ENCODE data around the gene RNF168. TPM values are rescaled to one million over a fixed set of nuclear protein-coding genes. Genes with fewer than 3 reads are reported as not detected.
"Not testable (repeated sequence)": the region's sequence is repeated elsewhere in the genome, so short reads cannot be mapped to it uniquely, and the experiment has no call there.

The RNF168 gene
- total RNA-seq, 1 donor from 2014 or later: 18.3 TPM

DNA sequence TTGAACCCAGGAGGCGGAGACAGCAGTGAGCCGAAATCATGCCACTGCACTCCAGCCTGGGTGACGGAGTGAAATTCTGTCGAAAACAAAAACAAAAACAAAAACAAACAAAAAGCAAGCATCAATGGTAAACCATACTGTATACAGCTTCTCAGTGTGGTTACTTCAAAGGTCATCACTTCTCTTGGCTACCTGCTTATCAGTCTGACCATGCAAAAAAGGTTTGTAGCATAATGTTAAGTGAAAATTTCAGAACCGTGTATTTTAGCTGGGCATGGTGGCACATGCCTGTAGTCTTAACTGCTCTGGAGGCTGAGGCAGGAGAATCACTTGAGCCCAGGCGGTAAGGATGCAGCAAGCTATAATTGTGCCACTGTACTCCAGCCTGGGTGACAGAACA is 75.5 kb downstream of the RNF168 start:
- Mint-ChIP-seq H3K36me3 (ENCODE audit: low read depth, unreplicated experiment) (no peaks in the 10 kb centered on the region), H3K4me3 (ENCODE audit: unreplicated experiment) (no peak overlapping the region), H3K4me1 (ENCODE audit: low read depth, unreplicated experiment) (peaks cover 2% of the 10 kb centered on the region), H3K9me3 (ENCODE audit: unreplicated experiment) (no peaks in the 10 kb centered on the region), H3K27ac (ENCODE audit: unreplicated experiment) (no peak overlapping the region), H3K27me3 (ENCODE audit: low read depth, unreplicated experiment) (no peaks in the 10 kb centered on the region)
- H3K27me3 ChIP-seq (ENCODE audit: insufficient read depth, low read length): no peaks in the 10 kb centered on the region
- H3K4me3 ChIP-seq (ENCODE audit: insufficient read depth, low read depth, low read length): no peak overlapping the region
- H2AFZ ChIP-seq (ENCODE audit: low read depth, low read length): no peak overlapping the region
- DNase-seq (ENCODE audit: low read depth): no peak
- peaks cover 91% of the 10 kb centered on the region for H3K79me2 ChIP-seq (ENCODE audit: insufficient read depth, low read length)
- H3K4me1 ChIP-seq (ENCODE audit: insufficient read depth, low read length): peaks cover 3% of the 10 kb centered on the region
- FAIRE-seq: no peak
- no peak overlapping the region for H3K27ac ChIP-seq (ENCODE audit: low read depth, low read length)
- no peak overlapping the region for H3K9ac ChIP-seq (ENCODE audit: low read length)
- H3K9me3 ChIP-seq (ENCODE audit: insufficient read depth, low read depth, low read length): no peaks in the 10 kb centered on the region
- peaks cover 76% of the 10 kb centered on the region for H4K20me1 ChIP-seq (ENCODE audit: insufficient read depth, low read length)
- H3K4me2 ChIP-seq (ENCODE audit: low read length): no peak overlapping the region
- H3K36me3 ChIP-seq (ENCODE audit: insufficient read depth, low read length): peaks cover 2% of the 10 kb centered on the region
- TF ChIP-seq, protein P1, sequence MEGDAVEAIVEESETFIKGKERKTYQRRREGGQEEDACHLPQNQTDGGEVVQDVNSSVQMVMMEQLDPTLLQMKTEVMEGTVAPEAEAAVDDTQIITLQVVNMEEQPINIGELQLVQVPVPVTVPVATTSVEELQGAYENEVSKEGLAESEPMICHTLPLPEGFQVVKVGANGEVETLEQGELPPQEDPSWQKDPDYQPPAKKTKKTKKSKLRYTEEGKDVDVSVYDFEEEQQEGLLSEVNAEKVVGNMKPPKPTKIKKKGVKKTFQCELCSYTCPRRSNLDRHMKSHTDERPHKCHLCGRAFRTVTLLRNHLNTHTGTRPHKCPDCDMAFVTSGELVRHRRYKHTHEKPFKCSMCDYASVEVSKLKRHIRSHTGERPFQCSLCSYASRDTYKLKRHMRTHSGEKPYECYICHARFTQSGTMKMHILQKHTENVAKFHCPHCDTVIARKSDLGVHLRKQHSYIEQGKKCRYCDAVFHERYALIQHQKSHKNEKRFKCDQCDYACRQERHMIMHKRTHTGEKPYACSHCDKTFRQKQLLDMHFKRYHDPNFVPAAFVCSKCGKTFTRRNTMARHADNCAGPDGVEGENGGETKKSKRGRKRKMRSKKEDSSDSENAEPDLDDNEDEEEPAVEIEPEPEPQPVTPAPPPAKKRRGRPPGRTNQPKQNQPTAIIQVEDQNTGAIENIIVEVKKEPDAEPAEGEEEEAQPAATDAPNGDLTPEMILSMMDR (IDR thresholded peaks at IDR 0.05; ENCODE audit: insufficient read depth, low read depth, low read length): no peak
- no peak for TF ChIP-seq EZH2 (IDR thresholded peaks at IDR 0.05; ENCODE audit: insufficient read depth, low read length)

DNA sequence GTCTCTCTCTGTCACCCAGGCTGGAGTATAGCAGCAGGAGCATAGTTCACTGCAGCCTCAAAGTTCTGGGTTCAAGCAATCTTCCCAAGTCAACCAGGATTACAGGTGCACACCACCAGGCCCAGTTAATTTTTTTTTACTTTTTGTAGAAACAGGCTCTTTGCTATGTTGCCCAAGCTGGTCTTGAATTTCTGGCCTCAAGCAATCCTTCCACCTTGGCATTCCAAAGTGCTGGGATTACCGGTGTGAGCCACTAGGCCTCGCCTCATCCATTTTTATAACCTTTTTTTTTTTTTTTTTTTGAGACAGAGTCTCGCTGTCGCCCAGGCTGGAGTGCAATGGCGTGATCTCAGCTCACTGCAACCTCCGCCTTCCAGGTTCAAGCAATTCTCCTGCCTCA is 79.1 kb downstream of the RNF168 start:
- H3K9ac ChIP-seq (ENCODE audit: low read length); DNase-seq (ENCODE audit: low read depth); H3K36me3 Mint-ChIP-seq (ENCODE audit: low read depth, unreplicated experiment); H3K9me3 ChIP-seq (ENCODE audit: insufficient read depth, low read depth, low read length); H3K4me1 ChIP-seq (ENCODE audit: insufficient read depth, low read length); H3K27ac Mint-ChIP-seq (ENCODE audit: unreplicated experiment); H3K27me3 Mint-ChIP-seq (ENCODE audit: low read depth, unreplicated experiment); H3K4me3 Mint-ChIP-seq (ENCODE audit: unreplicated experiment); H3K9me3 Mint-ChIP-seq (ENCODE audit: unreplicated experiment); H3K4me1 Mint-ChIP-seq (ENCODE audit: low read depth, unreplicated experiment); FAIRE-seq; H3K4me3 ChIP-seq (ENCODE audit: insufficient read depth, low read depth, low read length); H3K36me3 ChIP-seq (ENCODE audit: insufficient read depth, low read length); H3K4me2 ChIP-seq (ENCODE audit: low read length); H2AFZ ChIP-seq (ENCODE audit: low read depth, low read length); H3K27ac ChIP-seq (ENCODE audit: low read depth, low read length); H3K27me3 ChIP-seq (ENCODE audit: insufficient read depth, low read length): not testable (repeated sequence)
- Histone ChIP-seq H3K79me2 (ENCODE audit: insufficient read depth, low read length) (peaks cover 98% of the 10 kb centered on the region), H4K20me1 (ENCODE audit: insufficient read depth, low read length) (peaks cover 96% of the 10 kb centered on the region)

DNA sequence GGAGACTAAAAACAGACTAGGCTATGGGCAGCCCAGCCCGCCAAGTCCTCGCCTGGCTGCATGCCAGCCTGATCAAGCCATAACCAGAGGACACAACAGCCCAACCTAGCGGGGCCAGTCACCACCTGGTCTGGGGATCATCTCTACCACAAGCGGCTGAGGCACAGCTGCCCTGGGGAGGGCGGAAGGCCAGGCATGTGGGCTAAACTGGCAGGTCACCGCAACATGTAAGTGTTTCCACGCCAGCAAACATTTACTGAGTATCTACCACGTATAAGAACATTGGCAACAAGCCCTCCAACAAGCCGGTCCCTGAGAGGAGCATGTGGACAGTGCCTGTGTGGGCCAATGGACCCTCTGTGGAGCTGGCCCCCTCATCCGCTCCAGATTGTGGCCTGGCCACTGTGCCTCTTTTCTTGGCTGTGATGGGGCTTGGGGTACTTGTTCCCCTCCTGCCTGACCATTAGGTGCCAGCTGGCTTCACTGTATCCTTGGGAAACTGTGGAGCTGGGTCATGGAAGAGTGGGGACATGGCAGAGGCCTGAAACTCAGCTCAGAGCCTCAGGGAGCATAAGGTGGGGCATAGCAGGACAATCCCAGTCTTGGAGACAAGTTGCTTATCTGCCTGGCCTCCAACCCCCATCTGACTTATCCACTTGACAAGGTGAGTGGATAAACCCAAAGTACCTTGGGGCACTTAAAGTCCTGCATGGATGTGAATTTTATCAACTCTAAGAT is 80.4 kb downstream of the RNF168 start:
- Mint-ChIP-seq H3K27me3 (ENCODE audit: low read depth, unreplicated experiment) (no peaks in the 10 kb centered on the region), H3K27ac (ENCODE audit: unreplicated experiment) (no peak overlapping the region), H3K4me3 (ENCODE audit: unreplicated experiment) (no peak overlapping the region), H3K36me3 (ENCODE audit: low read depth, unreplicated experiment) (no peaks in the 10 kb centered on the region), H3K9me3 (ENCODE audit: unreplicated experiment) (no peaks in the 10 kb centered on the region), H3K4me1 (ENCODE audit: low read depth, unreplicated experiment) (peaks cover 6% of the 10 kb centered on the region)
- H3K79me2 ChIP-seq (ENCODE audit: insufficient read depth, low read length): peaks cover 98% of the 10 kb centered on the region
- peaks cover 97% of the 10 kb centered on the region for H4K20me1 ChIP-seq (ENCODE audit: insufficient read depth, low read length)
- DNase-seq (ENCODE audit: low read depth) (peak; percentile 17), FAIRE-seq (no peak)
- H3K4me1 ChIP-seq (ENCODE audit: insufficient read depth, low read length): peaks cover 3% of the 10 kb centered on the region
- no peaks in the 10 kb centered on the region for H3K27me3 ChIP-seq (ENCODE audit: insufficient read depth, low read length)
- H3K9me3 ChIP-seq (ENCODE audit: insufficient read depth, low read depth, low read length): no peaks in the 10 kb centered on the region
- H3K4me3 ChIP-seq (ENCODE audit: insufficient read depth, low read depth, low read length): no peak overlapping the region
- H3K27ac ChIP-seq (ENCODE audit: low read depth, low read length): no peak overlapping the region
- no peak overlapping the region for H2AFZ ChIP-seq (ENCODE audit: low read depth, low read length)
- TF ChIP-seq EZH2 (IDR thresholded peaks at IDR 0.05; ENCODE audit: insufficient read depth, low read length): no peak
- TF ChIP-seq, protein P1 (IDR thresholded peaks at IDR 0.05; ENCODE audit: insufficient read depth, low read depth, low read length): no peak
- peaks cover 2% of the 10 kb centered on the region for H3K36me3 ChIP-seq (ENCODE audit: insufficient read depth, low read length)
- H3K4me2 ChIP-seq (ENCODE audit: low read length): no peak overlapping the region
- no peak overlapping the region for H3K9ac ChIP-seq (ENCODE audit: low read length)

DNA sequence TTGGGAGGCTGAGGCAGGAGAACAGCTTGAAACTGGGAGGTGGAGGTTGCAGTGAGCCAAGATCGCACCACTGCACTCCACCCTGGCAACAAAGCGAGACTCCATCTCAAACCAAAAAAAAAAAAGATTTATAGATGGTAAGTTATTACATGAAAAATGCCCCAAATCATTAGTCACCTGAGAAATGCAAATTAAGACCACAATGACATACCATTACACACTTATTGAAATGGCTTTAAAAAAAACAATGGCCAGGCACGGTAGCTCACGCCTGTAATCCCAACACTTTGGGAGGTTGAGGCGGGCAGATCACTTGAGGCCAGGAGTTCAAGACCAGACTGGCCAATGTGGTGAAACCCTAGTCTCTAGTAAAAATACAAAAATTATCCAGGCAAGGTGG is 81.9 kb downstream of the RNF168 start:
- not testable (repeated sequence) for H3K4me3 ChIP-seq (ENCODE audit: insufficient read depth, low read depth, low read length); H3K4me2 ChIP-seq (ENCODE audit: low read length); H3K27ac ChIP-seq (ENCODE audit: low read depth, low read length); H3K27me3 ChIP-seq (ENCODE audit: insufficient read depth, low read length); H3K4me1 ChIP-seq (ENCODE audit: insufficient read depth, low read length); H2AFZ ChIP-seq (ENCODE audit: low read depth, low read length); FAIRE-seq; DNase-seq (ENCODE audit: low read depth); H3K9me3 Mint-ChIP-seq (ENCODE audit: unreplicated experiment); H3K27me3 Mint-ChIP-seq (ENCODE audit: low read depth, unreplicated experiment); H3K4me3 Mint-ChIP-seq (ENCODE audit: unreplicated experiment); H3K27ac Mint-ChIP-seq (ENCODE audit: unreplicated experiment); H3K9ac ChIP-seq (ENCODE audit: low read length); H3K36me3 Mint-ChIP-seq (ENCODE audit: low read depth, unreplicated experiment); H3K36me3 ChIP-seq (ENCODE audit: insufficient read depth, low read length); H3K9me3 ChIP-seq (ENCODE audit: insufficient read depth, low read depth, low read length); H3K4me1 Mint-ChIP-seq (ENCODE audit: low read depth, unreplicated experiment)
- Histone ChIP-seq H4K20me1 (ENCODE audit: insufficient read depth, low read length) (peaks cover 92% of the 10 kb centered on the region), H3K79me2 (ENCODE audit: insufficient read depth, low read length) (peaks cover 97% of the 10 kb centered on the region)
